H1 (cell line): ENCODE measurements around the gene DHX9. TPM values are rescaled to one million over a fixed set of nuclear protein-coding genes. Genes with fewer than 3 reads are reported as not detected.

Experiments
- CTCF ChIA-PET: fragments of 300-600 bp; sonication (Branson Sonifier 250); formaldehyde crosslinking; loops from one replicate; lab custom pipeline; 2021; ENCODE audit not compliant: partially characterized antibody; lab: Charles Lee
- POLR2A ChIA-PET: fragments of 300-600 bp; sonication (Branson Sonifier 250); formaldehyde crosslinking; loops from one replicate; lab custom pipeline; 2021; ENCODE audit warnings: inconsistent platforms; ENCODE audit not compliant: partially characterized antibody; lab: Charles Lee
- DNase-seq, 2 experiments: peaks; one replicate each; pipeline versions ENCODE4 v3.0.0 to v3.0.0-alpha.2; 2010 to 2022; ENCODE audit warnings: low spot score in 2 of 2, low read depth in 1 of 2, mixed read lengths in 1 of 2
- FAIRE-seq: peaks from 2 replicates; lab custom pipeline; 2011; peaks lifted over from hg19 to GRCh38; lab: Jason Lieb, UNC
- H2AFZ ChIP-seq: 2 replicates; pipeline ENCODE4 v1.8.1; 2012; ENCODE audit warnings: low read length, inconsistent platforms
- H2AK5ac ChIP-seq: 2 replicates; pipeline ENCODE4 v1.6.1; 2013; ENCODE audit warnings: low read depth, low read length
- H2BK120ac ChIP-seq: replicated peaks from 2 replicates; pipeline ENCODE3; 2013; ENCODE audit warnings: low read depth, low read length, inconsistent platforms
- H2BK12ac ChIP-seq: 2 replicates; pipeline ENCODE4 v1.6.1; 2013; ENCODE audit warnings: low read depth, low read length
- H2BK15ac ChIP-seq: 2 replicates; pipeline ENCODE4 v1.6.1; 2013; ENCODE audit warnings: low read length
- H2BK20ac ChIP-seq: 2 replicates; pipeline ENCODE4 v1.6.1; 2013; ENCODE audit warnings: low read length
- H2BK5ac ChIP-seq: 2 replicates; pipeline ENCODE4 v1.6.1; 2013; ENCODE audit warnings: low read depth, low read length
- H3K14ac ChIP-seq: 2 replicates; pipeline ENCODE4 v1.6.1; 2013; ENCODE audit warnings: inconsistent platforms; ENCODE audit not compliant: insufficient read length
- H3K18ac ChIP-seq: 2 replicates; pipeline ENCODE4 v1.6.1; 2013; ENCODE audit warnings: low read length; ENCODE audit errors: extremely low read depth
- H3K23ac ChIP-seq: 2 replicates; pipeline ENCODE4 v1.6.1; 2013; ENCODE audit warnings: inconsistent platforms; ENCODE audit not compliant: insufficient read length
- H3K23me2 ChIP-seq: 2 replicates; pipeline ENCODE4 v1.6.1; 2013; ENCODE audit warnings: low read depth, low read length
- H3K27ac ChIP-seq: 2 replicates; pipeline ENCODE4 v1.6.1; 2011; ENCODE audit warnings: low read depth, low read length, inconsistent platforms
- H3K27me3 ChIP-seq, 4 experiments: replicated peaks in 1 of 4; 1 replicate in 1 of 4; 2 replicates in 3 of 4; pipeline versions ENCODE4 v1.6.1 to v1.8.1; 2011 to 2013; ENCODE audit warnings: low read length in 3 of 4, mild to moderate bottlenecking in 3 of 4, inconsistent platforms in 2 of 4, mixed read lengths in 2 of 4, moderate library complexity in 1 of 4; ENCODE audit not compliant: control insufficient read depth in 3 of 4, insufficient read depth in 3 of 4; ENCODE audit errors: extremely low read depth in 1 of 4
- H3K36me3 ChIP-seq, 4 experiments: 2 replicates each; pipeline versions ENCODE4 v1.6.1 to v1.8.1; 2011 to 2013; ENCODE audit warnings: mild to moderate bottlenecking in 4 of 4, low read length in 3 of 4, moderate library complexity in 2 of 4, control low read depth in 1 of 4, inconsistent platforms in 1 of 4; ENCODE audit not compliant: insufficient read depth in 4 of 4, control insufficient read depth in 2 of 4
- H3K4ac ChIP-seq: replicated peaks from 2 replicates; pipeline ENCODE3; 2013; ENCODE audit warnings: low read length, low read depth, mixed read lengths, inconsistent platforms; ENCODE audit not compliant: insufficient read length
- H3K4me1 ChIP-seq, 4 experiments: replicated peaks in 1 of 4; 1 replicate in 1 of 4; 2 replicates in 3 of 4; pipeline versions ENCODE4 v1.6.1 to v1.8.1; 2011 to 2013; ENCODE audit warnings: low read length in 3 of 4, inconsistent platforms in 2 of 4, mixed read lengths in 1 of 4; ENCODE audit not compliant: insufficient read depth in 4 of 4, control insufficient read depth in 3 of 4
- H3K4me2 ChIP-seq, 2 experiments: 2 replicates each; pipeline versions ENCODE4 v1.6.1 to v1.8.1; 2011 to 2013; ENCODE audit warnings: low read depth in 2 of 2, low read length in 2 of 2, control low read depth in 1 of 2, inconsistent platforms in 1 of 2, mild to moderate bottlenecking in 1 of 2; ENCODE audit not compliant: insufficient read depth in 1 of 2
- H3K4me3 ChIP-seq, 4 experiments: fragments of 200-600, 300-600 bp in 1 of 4; sonication (generic), shearing (Covaris generic), sonication (Bioruptor Twin) in 1 of 4; 2 replicates each; pipeline versions ENCODE4 v1.5.1 to v1.8.1; 2011 to 2016; ENCODE audit warnings: low read length in 4 of 4, low read depth in 3 of 4, control low read depth in 2 of 4, inconsistent platforms in 2 of 4, mild to moderate bottlenecking in 2 of 4, mixed read lengths in 1 of 4, moderate library complexity in 1 of 4; ENCODE audit not compliant: insufficient read depth in 2 of 4; ENCODE audit errors: extremely low read depth in 1 of 4
- H3K56ac ChIP-seq: replicated peaks from 2 replicates; pipeline ENCODE3; 2013; ENCODE audit warnings: low read depth, mild to moderate bottlenecking, mixed read lengths, low read length, inconsistent platforms; ENCODE audit not compliant: insufficient read length
- H3K79me1 ChIP-seq: 2 replicates; pipeline ENCODE4 v1.6.1; 2013; ENCODE audit warnings: low read depth, low read length, control low read depth
- H3K79me2 ChIP-seq, 2 experiments: 2 replicates each; pipeline versions ENCODE4 v1.6.1 to v1.8.1; 2012 to 2013; ENCODE audit warnings: low read length in 2 of 2, mild to moderate bottlenecking in 2 of 2, inconsistent platforms in 1 of 2; ENCODE audit not compliant: insufficient read depth in 2 of 2, control insufficient read depth in 1 of 2
- H3K9ac ChIP-seq, 4 experiments: replicated peaks in 1 of 4; 1 replicate in 1 of 4; 2 replicates in 3 of 4; pipeline versions ENCODE4 v1.6.1 to v1.8.1; 2011 to 2013; ENCODE audit warnings: low read depth in 3 of 4, low read length in 3 of 4, control low read depth in 2 of 4, mild to moderate bottlenecking in 2 of 4, moderate library complexity in 2 of 4, inconsistent platforms in 1 of 4; ENCODE audit errors: extremely low read depth in 1 of 4
- H3K9me3 ChIP-seq, 2 experiments: 2 replicates each; pipeline versions ENCODE4 v1.6.1 to v1.8.1; 2012 to 2013; ENCODE audit warnings: mild to moderate bottlenecking in 2 of 2, moderate library complexity in 2 of 2, control low read depth in 1 of 2, inconsistent platforms in 1 of 2, low read depth in 1 of 2, low read length in 1 of 2, mixed read lengths in 1 of 2; ENCODE audit not compliant: insufficient read depth in 2 of 2
- H4K20me1 ChIP-seq, 2 experiments: replicated peaks in 1 of 2; 2 replicates each; pipeline versions ENCODE3 to v1.8.1; 2011 to 2013; ENCODE audit warnings: inconsistent platforms in 2 of 2, low read length in 2 of 2, mild to moderate bottlenecking in 1 of 2; ENCODE audit not compliant: insufficient read depth in 2 of 2, control insufficient read depth in 1 of 2
- H4K5ac ChIP-seq: 2 replicates; pipeline ENCODE4 v1.6.1; 2013; ENCODE audit warnings: low read length, low read depth, mixed read lengths, inconsistent platforms; ENCODE audit not compliant: insufficient read length
- H4K8ac ChIP-seq: 2 replicates; pipeline ENCODE4 v1.8.0; 2013; ENCODE audit warnings: mild to moderate bottlenecking, moderate library complexity, low read length, inconsistent platforms; ENCODE audit not compliant: insufficient read depth; ENCODE audit errors: extremely low read depth
- H4K91ac ChIP-seq: replicated peaks from 2 replicates; pipeline ENCODE3; 2013; ENCODE audit warnings: low read length, mixed read lengths, inconsistent platforms; ENCODE audit not compliant: insufficient read length
- ATF2 ChIP-seq: IDR thresholded peaks from 2 replicates; pipeline ENCODE4 v1.6.1; 2012; ENCODE audit warnings: low read length, inconsistent platforms
- CBX8 ChIP-seq: fragments of 300-800, 300-1000 bp; sonication (generic); IDR thresholded peaks from 2 replicates; pipeline ENCODE4 v1.7.1; 2016; ENCODE audit warnings: low read depth, low read length, borderline replicate concordance
- CEBPB ChIP-seq: IDR thresholded peaks from 2 replicates; pipeline ENCODE4 v1.6.1; 2012; ENCODE audit warnings: low read depth, low read length
- CTBP2 ChIP-seq: IDR thresholded peaks from 2 replicates; pipeline ENCODE4 v1.7.0; 2011; ENCODE audit warnings: borderline replicate concordance, mild to moderate bottlenecking, moderate library complexity, mixed read lengths, low read length; ENCODE audit not compliant: insufficient read depth, insufficient read length
- EGR1 ChIP-seq: IDR thresholded peaks from 2 replicates; pipeline ENCODE4 v1.6.1; 2011; ENCODE audit warnings: low read depth, low read length, borderline replicate concordance
- FOSL1 ChIP-seq: IDR thresholded peaks from 2 replicates; pipeline ENCODE4 v1.6.1; 2011; ENCODE audit warnings: mild to moderate bottlenecking, low read depth, low read length, moderate library complexity; ENCODE audit not compliant: insufficient read depth
- GABPA ChIP-seq: IDR thresholded peaks from 2 replicates; pipeline ENCODE4 v1.6.1; 2011; ENCODE audit warnings: mild to moderate bottlenecking, low read length, moderate library complexity, borderline replicate concordance; ENCODE audit not compliant: insufficient read depth
- SIN3A ChIP-seq, 2 experiments: IDR thresholded peaks in 1 of 2; conservative IDR thresholded peaks in 1 of 2; 2 replicates each; pipeline ENCODE4 v1.6.1; 2011 to 2012; ENCODE audit warnings: low read length in 2 of 2, improper control_type of control experiment in 1 of 2, low read depth in 1 of 2, mild to moderate bottlenecking in 1 of 2
- SIRT6 ChIP-seq: IDR thresholded peaks from one replicate; pipeline ENCODE4 v1.7.1; 2012; ENCODE audit warnings: low read length, inconsistent platforms
- SP2 ChIP-seq: IDR thresholded peaks from 2 replicates; pipeline ENCODE4 v1.6.1; 2012; ENCODE audit warnings: mild to moderate bottlenecking, low read length, inconsistent platforms
- SRF ChIP-seq: IDR thresholded peaks from 2 replicates; pipeline ENCODE4 v1.6.1; 2011; ENCODE audit warnings: mild to moderate bottlenecking, low read depth, low read length, moderate library complexity
- TAF7 ChIP-seq: optimal IDR thresholded peaks from 2 replicates; pipeline ENCODE3; 2011; ENCODE audit warnings: low read depth, mild to moderate bottlenecking, inconsistent platforms, low read length, moderate library complexity, borderline replicate concordance
- TEAD4 ChIP-seq: IDR thresholded peaks from 2 replicates; pipeline ENCODE4 v1.6.1; 2012; ENCODE audit warnings: low read depth, low read length, inconsistent platforms, mixed read lengths
- WGBS, 2 experiments: shearing (Covaris generic) in 1 of 2; methylation state at CpG; one replicate each; pipeline versions ENCODE4 v1.1.6 to v1.1.7; 2013 to 2015; ENCODE audit warnings: low lambda C conversion rate in 2 of 2, mixed read lengths in 2 of 2, inconsistent platforms in 1 of 2, low coverage in 1 of 2, missing lambda C conversion rate in 1 of 2; ENCODE audit not compliant: insufficient replicate concordance in 2 of 2, insufficient coverage in 1 of 2, insufficient read length in 1 of 2; ENCODE audit errors: extremely low coverage in 1 of 2, missing lambda C conversion rate in 1 of 2; 5-methylcytosine and 5-hydroxymethylcytosine counted together
- polyA plus RNA-seq, 7 experiments: library from polyadenylated mRNA; depleted of rRNA in 3 of 7; stranded (reverse) in 5 of 7; unstranded in 2 of 7; fragments of >200 nt in 5 of 7; fragments of 200-250 nt in 2 of 7; gene quantifications; 1 replicate in 5 of 7; 2 replicates in 1 of 7; 4 replicates in 1 of 7; pipeline versions ENCODE4 v1.2.1 to v1.2.3, GENCODE V29; 2011 to 2013; ENCODE audit warnings: missing spikeins in 2 of 7, mixed read lengths in 2 of 7
- total RNA-seq: library from RNA; stranded (reverse); fragmentation: NEBNext Ultra II Directional; extraction: Animal tissue kit (Norgen Biotek cat#: 25700); gene quantifications from 2 replicates; pipeline ENCODE4 v1.2.1, GENCODE V29; 2021

DHX9 gene
- total and polyA plus RNA-seq, 2 of the 8 experiments (the other 6 are each of a cell fraction or from before 2014, with no cell fraction given): 153 to 333 TPM

GRCh38 chr1:182925661-182926060 lies 86.5 kb downstream of the DHX9 start:
- H2AFZ ChIP-seq: no peak overlapping the region
- no peak overlapping the region for H3K4me2 ChIP-seq
- no peaks in the 10 kb centered on the region for H3K79me1 ChIP-seq
- CTCF ChIA-PET: no interaction called here
- no peak overlapping the region for H3K27ac ChIP-seq
- no peak overlapping the region for H3K14ac ChIP-seq
- no peak overlapping the region for H2BK5ac ChIP-seq
- no peaks in the 10 kb centered on the region for H4K20me1 ChIP-seq
- H2AK5ac ChIP-seq: no peak overlapping the region
- H3K9ac ChIP-seq: no peak overlapping the region
- H2BK20ac ChIP-seq: no peak overlapping the region
- no peak for DNase-seq
- H2BK120ac ChIP-seq: no peak overlapping the region
- H2BK15ac ChIP-seq: no peak overlapping the region
- no peaks in the 10 kb centered on the region for H3K36me3 ChIP-seq
- H4K5ac ChIP-seq: no peak overlapping the region
- H4K8ac ChIP-seq: no peak overlapping the region
- FAIRE-seq: no peak
- no peak overlapping the region for H3K18ac ChIP-seq
- no peak overlapping the region for H3K56ac ChIP-seq
- WGBS, 2 experiments: 74% methylated on average over 1 of the region's 1 CpG; no CpG with 5 or more reads in 1 of the 2 experiments
- H3K79me2 ChIP-seq: no peaks in the 10 kb centered on the region
- H3K4me1 ChIP-seq: no peaks in the 10 kb centered on the region
- no peak overlapping the region for H3K4ac ChIP-seq
- no peak overlapping the region for H3K4me3 ChIP-seq
- POLR2A ChIA-PET: no interaction called here
- H2BK12ac ChIP-seq: no peak overlapping the region
- H3K27me3 ChIP-seq: no peaks in the 10 kb centered on the region
- H3K23me2 ChIP-seq: no peaks in the 10 kb centered on the region
- H3K9me3 ChIP-seq: no peaks in the 10 kb centered on the region
- H3K23ac ChIP-seq: no peak overlapping the region
- no peak overlapping the region for H4K91ac ChIP-seq
- TF ChIP-seq CEBPB (no peak), TEAD4 (no peak), CBX8 (no peak), TAF7 (no peak), SP2 (no peak), SIRT6 (no peak), EGR1 (no peak), CTBP2 (no peak), FOSL1 (no peak), ATF2 (no peak), GABPA (no peak), SIN3A (conservative IDR thresholded peaks at IDR 0.05 in 1 of 2, IDR thresholded peaks at IDR 0.05 in 1 of 2; ENCODE audit: low read depth in 1 of 2, low read length in 2 of 2) (no peak), SRF (no peak)
